ENCODE measurements around the gene GRID2. TPM values are rescaled to one million over a fixed set of nuclear protein-coding genes. Genes with fewer than 3 reads are reported as not detected.

The GRID2 gene
- total RNA-seq, 1 donor from 2014 or later: 2.1 TPM

GRCh38 chr4:93212250-93212649, 908.5 kb downstream of the GRID2 start:
- no peak overlapping the region for H3K4me3 Mint-ChIP-seq (ENCODE audit: unreplicated experiment)
- no peaks in the 10 kb centered on the region for H3K9me3 Mint-ChIP-seq (ENCODE audit: unreplicated experiment)
- H3K36me3 Mint-ChIP-seq (ENCODE audit: unreplicated experiment): no peaks in the 10 kb centered on the region
- no peak for DNase-seq
- no peak overlapping the region for H3K27ac Mint-ChIP-seq (ENCODE audit: unreplicated experiment)
- TF ChIP-seq, protein P1, sequence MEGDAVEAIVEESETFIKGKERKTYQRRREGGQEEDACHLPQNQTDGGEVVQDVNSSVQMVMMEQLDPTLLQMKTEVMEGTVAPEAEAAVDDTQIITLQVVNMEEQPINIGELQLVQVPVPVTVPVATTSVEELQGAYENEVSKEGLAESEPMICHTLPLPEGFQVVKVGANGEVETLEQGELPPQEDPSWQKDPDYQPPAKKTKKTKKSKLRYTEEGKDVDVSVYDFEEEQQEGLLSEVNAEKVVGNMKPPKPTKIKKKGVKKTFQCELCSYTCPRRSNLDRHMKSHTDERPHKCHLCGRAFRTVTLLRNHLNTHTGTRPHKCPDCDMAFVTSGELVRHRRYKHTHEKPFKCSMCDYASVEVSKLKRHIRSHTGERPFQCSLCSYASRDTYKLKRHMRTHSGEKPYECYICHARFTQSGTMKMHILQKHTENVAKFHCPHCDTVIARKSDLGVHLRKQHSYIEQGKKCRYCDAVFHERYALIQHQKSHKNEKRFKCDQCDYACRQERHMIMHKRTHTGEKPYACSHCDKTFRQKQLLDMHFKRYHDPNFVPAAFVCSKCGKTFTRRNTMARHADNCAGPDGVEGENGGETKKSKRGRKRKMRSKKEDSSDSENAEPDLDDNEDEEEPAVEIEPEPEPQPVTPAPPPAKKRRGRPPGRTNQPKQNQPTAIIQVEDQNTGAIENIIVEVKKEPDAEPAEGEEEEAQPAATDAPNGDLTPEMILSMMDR (IDR thresholded peaks at IDR 0.05; ENCODE audit: partially characterized antibody, unreplicated experiment): no peak
- no peaks in the 10 kb centered on the region for H3K27me3 Mint-ChIP-seq (ENCODE audit: unreplicated experiment)
- no peaks in the 10 kb centered on the region for H3K4me1 Mint-ChIP-seq (ENCODE audit: low read depth, unreplicated experiment)

DNA sequence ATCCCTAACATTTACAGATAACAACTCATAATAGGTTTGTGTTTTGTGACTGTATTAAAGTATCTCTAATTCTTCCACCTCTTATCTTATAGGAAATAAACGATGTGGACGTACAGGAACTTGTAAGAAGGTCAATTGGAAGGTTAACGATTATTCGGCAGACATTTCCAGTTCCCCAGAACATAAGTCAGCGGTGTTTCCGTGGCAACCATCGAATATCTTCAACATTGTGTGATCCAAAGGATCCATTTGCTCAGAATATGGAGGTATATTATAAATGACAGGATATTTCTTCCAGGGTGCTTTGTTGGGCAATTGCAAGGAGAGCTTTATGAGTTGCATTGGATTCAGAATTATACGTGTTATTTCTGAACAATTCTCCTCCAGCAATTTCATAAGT, 912.9 kb downstream of the GRID2 start:
- peaks cover 3% of the 10 kb centered on the region for H3K4me1 Mint-ChIP-seq (ENCODE audit: low read depth, unreplicated experiment)
- TF ChIP-seq, protein P1 (IDR thresholded peaks at IDR 0.05; ENCODE audit: partially characterized antibody, unreplicated experiment): no peak
- H3K36me3 Mint-ChIP-seq (ENCODE audit: unreplicated experiment): no peaks in the 10 kb centered on the region
- DNase-seq: no peak
- no peaks in the 10 kb centered on the region for H3K9me3 Mint-ChIP-seq (ENCODE audit: unreplicated experiment)
- no peak overlapping the region for H3K4me3 Mint-ChIP-seq (ENCODE audit: unreplicated experiment)
- H3K27me3 Mint-ChIP-seq (ENCODE audit: unreplicated experiment): no peaks in the 10 kb centered on the region
- H3K27ac Mint-ChIP-seq (ENCODE audit: unreplicated experiment): no peak overlapping the region

DNA sequence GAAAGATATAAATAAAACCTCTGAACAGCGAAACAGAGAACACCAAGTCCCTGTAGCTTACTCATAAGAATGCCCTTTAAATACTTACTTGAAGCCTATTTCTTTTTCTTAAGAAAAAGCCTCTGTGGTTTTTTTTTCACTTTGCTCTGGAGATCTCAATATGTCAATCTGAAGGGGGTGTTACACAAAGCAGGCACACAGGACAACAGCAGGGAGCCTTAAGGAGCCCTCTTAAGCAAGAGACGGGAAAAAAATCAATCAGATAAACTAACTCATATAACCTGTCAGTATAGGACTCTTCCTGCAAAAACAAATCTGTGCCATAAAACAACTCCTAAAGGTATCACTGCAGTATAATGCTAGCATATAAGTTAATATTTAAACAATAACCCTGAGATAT, 913.7 kb downstream of the GRID2 start:
- Mint-ChIP-seq H3K4me3 (ENCODE audit: unreplicated experiment) (no peak overlapping the region), H3K9me3 (ENCODE audit: unreplicated experiment) (no peaks in the 10 kb centered on the region), H3K36me3 (ENCODE audit: unreplicated experiment) (no peaks in the 10 kb centered on the region), H3K27ac (ENCODE audit: unreplicated experiment) (no peak overlapping the region), H3K4me1 (ENCODE audit: low read depth, unreplicated experiment) (peaks cover 3% of the 10 kb centered on the region), H3K27me3 (ENCODE audit: unreplicated experiment) (no peaks in the 10 kb centered on the region)
- TF ChIP-seq, protein P1 (IDR thresholded peaks at IDR 0.05; ENCODE audit: partially characterized antibody, unreplicated experiment): no peak
- no peak for DNase-seq

DNA sequence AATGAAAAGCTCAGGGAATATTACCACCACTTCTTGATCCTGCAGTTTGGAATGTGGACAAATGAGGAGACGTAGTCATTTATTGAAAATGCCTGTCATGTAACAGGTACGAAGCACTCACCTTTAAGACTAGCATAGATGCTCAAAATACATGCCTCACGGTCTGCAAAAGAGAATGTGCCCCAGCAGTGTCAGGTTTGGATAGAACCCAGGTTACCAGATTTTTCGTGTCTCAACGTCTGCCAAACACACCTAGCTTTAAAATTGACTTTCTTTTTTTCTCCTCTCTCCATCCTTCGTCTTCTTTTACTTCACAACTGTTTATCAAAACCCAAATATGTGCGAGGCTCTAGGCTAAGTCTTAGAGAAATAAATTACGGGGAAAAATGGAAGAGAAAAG, 918.0 kb downstream of the GRID2 start:
- Mint-ChIP-seq H3K27me3 (ENCODE audit: unreplicated experiment) (no peaks in the 10 kb centered on the region), H3K27ac (ENCODE audit: unreplicated experiment) (no peak overlapping the region), H3K9me3 (ENCODE audit: unreplicated experiment) (no peaks in the 10 kb centered on the region), H3K4me3 (ENCODE audit: unreplicated experiment) (no peak overlapping the region), H3K4me1 (ENCODE audit: low read depth, unreplicated experiment) (peaks cover 3% of the 10 kb centered on the region), H3K36me3 (ENCODE audit: unreplicated experiment) (no peaks in the 10 kb centered on the region)
- DNase-seq: no peak
- TF ChIP-seq, protein P1 (IDR thresholded peaks at IDR 0.05; ENCODE audit: partially characterized antibody, unreplicated experiment): no peak

GRCh38 chr4:93228021-93228420, 924.3 kb downstream of the GRID2 start:
- H3K4me3 Mint-ChIP-seq (ENCODE audit: unreplicated experiment): no peak overlapping the region
- no peaks in the 10 kb centered on the region for H3K9me3 Mint-ChIP-seq (ENCODE audit: unreplicated experiment)
- TF ChIP-seq, protein P1 (IDR thresholded peaks at IDR 0.05; ENCODE audit: partially characterized antibody, unreplicated experiment): no peak
- H3K27me3 Mint-ChIP-seq (ENCODE audit: unreplicated experiment): no peaks in the 10 kb centered on the region
- no peak overlapping the region for H3K27ac Mint-ChIP-seq (ENCODE audit: unreplicated experiment)
- no peaks in the 10 kb centered on the region for H3K4me1 Mint-ChIP-seq (ENCODE audit: low read depth, unreplicated experiment)
- H3K36me3 Mint-ChIP-seq (ENCODE audit: unreplicated experiment): no peaks in the 10 kb centered on the region
- DNase-seq: no peak
